SK-N-SH treated with all-trans-retinoic acid at 6 μM for 48 hours (cell line): ENCODE measurements around the gene HOXC13.

ENCODE experiments used
- ARNTL ChIP-seq: fragments of 450-650 bp; formaldehyde crosslinking; IDR thresholded peaks from 2 replicates; pipeline ENCODE4 v1.5.0; 2020; ENCODE audit warnings: low read depth, mild to moderate bottlenecking, moderate library complexity, borderline replicate concordance
- ESRRG ChIP-seq: fragments of 250-450 bp; sonication (Bioruptor Pico); IDR thresholded peaks from 2 replicates; pipeline ENCODE4 v1.6.1; 2021; ENCODE audit warnings: mild to moderate bottlenecking
- ISL1 ChIP-seq: fragments of 250-450 bp; sonication (Bioruptor Pico); IDR thresholded peaks from 2 replicates; pipeline ENCODE4 v2.1.2; 2022; ENCODE audit warnings: mild to moderate bottlenecking, moderate library complexity
- OSR1 ChIP-seq: fragments of 250-450 bp; sonication (Bioruptor Pico); IDR thresholded peaks from 2 replicates; pipeline ENCODE4 v1.8.0; 2022; ENCODE audit warnings: moderate library complexity, mild to moderate bottlenecking, inconsistent platforms
- SNAI2 ChIP-seq: fragments of 250-450 bp; sonication (Bioruptor Pico); IDR thresholded peaks from 2 replicates; pipeline ENCODE4 v1.5.0; 2020; ENCODE audit warnings: mild to moderate bottlenecking, moderate library complexity
- TOX ChIP-seq: fragments of 250-450 bp; sonication (Bioruptor Pico); IDR thresholded peaks from 2 replicates; pipeline ENCODE4 v1.8.0; 2021; ENCODE audit warnings: mild to moderate bottlenecking, moderate library complexity, borderline replicate concordance
- ZFP30 ChIP-seq: fragments of 450-650 bp; formaldehyde crosslinking; IDR thresholded peaks from 2 replicates; pipeline ENCODE4 v1.5.0; 2022; ENCODE audit warnings: mild to moderate bottlenecking, moderate library complexity
- ZNF70 ChIP-seq: fragments of 450-650 bp; formaldehyde crosslinking; IDR thresholded peaks from 2 replicates; pipeline ENCODE4 v1.5.0; 2020; ENCODE audit warnings: mild to moderate bottlenecking, moderate library complexity
- ZNF8 ChIP-seq: fragments of 450-650 bp; formaldehyde crosslinking; IDR thresholded peaks from 2 replicates; pipeline ENCODE4 v1.5.0; 2020; ENCODE audit warnings: mild to moderate bottlenecking, moderate library complexity
- TF ChIP-seq, protein P1 (sequence below): fragments of 250-450 bp; sonication (Bioruptor Pico); IDR thresholded peaks from 2 replicates; pipeline ENCODE4 v1.5.0; 2020; ENCODE audit warnings: mild to moderate bottlenecking, moderate library complexity
- TF ChIP-seq, protein P2 (sequence below): fragments of 250-450 bp; sonication (Bioruptor Pico); IDR thresholded peaks from 2 replicates; pipeline ENCODE4 v1.8.0; 2020; ENCODE audit warnings: mild to moderate bottlenecking, moderate library complexity, borderline replicate concordance
- TF ChIP-seq, protein P3 (sequence below): fragments of 250-450 bp; sonication (Bioruptor Pico); IDR thresholded peaks from 2 replicates; pipeline ENCODE4 v1.5.1; 2021; ENCODE audit warnings: mild to moderate bottlenecking, moderate library complexity

DNA sequence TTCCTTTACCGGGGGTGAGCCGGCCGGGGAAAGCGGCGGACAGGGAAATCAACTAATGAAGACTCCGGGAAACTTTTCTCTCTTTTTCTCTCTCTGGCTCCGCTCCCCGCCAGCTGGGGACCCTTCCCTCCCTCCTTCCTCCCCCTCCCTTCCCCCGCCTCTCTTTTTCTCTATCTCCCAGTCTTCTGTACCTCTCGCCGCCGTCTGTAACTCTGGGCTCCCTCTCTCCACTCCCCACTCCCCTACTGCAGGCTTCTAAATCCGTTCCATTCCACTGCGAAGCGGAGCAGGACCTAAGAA is 27.4 kb downstream of the HOXC13 start:
- no peak for TF ChIP-seq SNAI2 (CRISPR knock-in tag)
- TF ChIP-seq ZNF8 (CRISPR knock-in tag) = no peak
- TF ChIP-seq, protein P1, sequence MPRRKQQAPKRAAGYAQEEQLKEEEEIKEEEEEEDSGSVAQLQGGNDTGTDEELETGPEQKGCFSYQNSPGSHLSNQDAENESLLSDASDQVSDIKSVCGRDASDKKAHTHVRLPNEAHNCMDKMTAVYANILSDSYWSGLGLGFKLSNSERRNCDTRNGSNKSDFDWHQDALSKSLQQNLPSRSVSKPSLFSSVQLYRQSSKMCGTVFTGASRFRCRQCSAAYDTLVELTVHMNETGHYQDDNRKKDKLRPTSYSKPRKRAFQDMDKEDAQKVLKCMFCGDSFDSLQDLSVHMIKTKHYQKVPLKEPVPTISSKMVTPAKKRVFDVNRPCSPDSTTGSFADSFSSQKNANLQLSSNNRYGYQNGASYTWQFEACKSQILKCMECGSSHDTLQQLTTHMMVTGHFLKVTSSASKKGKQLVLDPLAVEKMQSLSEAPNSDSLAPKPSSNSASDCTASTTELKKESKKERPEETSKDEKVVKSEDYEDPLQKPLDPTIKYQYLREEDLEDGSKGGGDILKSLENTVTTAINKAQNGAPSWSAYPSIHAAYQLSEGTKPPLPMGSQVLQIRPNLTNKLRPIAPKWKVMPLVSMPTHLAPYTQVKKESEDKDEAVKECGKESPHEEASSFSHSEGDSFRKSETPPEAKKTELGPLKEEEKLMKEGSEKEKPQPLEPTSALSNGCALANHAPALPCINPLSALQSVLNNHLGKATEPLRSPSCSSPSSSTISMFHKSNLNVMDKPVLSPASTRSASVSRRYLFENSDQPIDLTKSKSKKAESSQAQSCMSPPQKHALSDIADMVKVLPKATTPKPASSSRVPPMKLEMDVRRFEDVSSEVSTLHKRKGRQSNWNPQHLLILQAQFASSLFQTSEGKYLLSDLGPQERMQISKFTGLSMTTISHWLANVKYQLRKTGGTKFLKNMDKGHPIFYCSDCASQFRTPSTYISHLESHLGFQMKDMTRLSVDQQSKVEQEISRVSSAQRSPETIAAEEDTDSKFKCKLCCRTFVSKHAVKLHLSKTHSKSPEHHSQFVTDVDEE (CRISPR knock-in tag) = no peak
- TF ChIP-seq ZFP30 (CRISPR knock-in tag) = no peak
- TF ChIP-seq ARNTL (CRISPR knock-in tag) = no peak
- TF ChIP-seq ZNF70 = no peak
- TF ChIP-seq ISL1 (CRISPR knock-in tag) = no peak
- TF ChIP-seq ESRRG (CRISPR knock-in tag) = no peak
- TF ChIP-seq, protein P2, sequence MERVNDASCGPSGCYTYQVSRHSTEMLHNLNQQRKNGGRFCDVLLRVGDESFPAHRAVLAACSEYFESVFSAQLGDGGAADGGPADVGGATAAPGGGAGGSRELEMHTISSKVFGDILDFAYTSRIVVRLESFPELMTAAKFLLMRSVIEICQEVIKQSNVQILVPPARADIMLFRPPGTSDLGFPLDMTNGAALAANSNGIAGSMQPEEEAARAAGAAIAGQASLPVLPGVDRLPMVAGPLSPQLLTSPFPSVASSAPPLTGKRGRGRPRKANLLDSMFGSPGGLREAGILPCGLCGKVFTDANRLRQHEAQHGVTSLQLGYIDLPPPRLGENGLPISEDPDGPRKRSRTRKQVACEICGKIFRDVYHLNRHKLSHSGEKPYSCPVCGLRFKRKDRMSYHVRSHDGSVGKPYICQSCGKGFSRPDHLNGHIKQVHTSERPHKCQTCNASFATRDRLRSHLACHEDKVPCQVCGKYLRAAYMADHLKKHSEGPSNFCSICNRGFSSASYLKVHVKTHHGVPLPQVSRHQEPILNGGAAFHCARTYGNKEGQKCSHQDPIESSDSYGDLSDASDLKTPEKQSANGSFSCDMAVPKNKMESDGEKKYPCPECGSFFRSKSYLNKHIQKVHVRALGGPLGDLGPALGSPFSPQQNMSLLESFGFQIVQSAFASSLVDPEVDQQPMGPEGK (CRISPR knock-in tag) = no peak
- TF ChIP-seq OSR1 = no peak
- no peak for TF ChIP-seq TOX (CRISPR knock-in tag)
- TF ChIP-seq, protein P3, sequence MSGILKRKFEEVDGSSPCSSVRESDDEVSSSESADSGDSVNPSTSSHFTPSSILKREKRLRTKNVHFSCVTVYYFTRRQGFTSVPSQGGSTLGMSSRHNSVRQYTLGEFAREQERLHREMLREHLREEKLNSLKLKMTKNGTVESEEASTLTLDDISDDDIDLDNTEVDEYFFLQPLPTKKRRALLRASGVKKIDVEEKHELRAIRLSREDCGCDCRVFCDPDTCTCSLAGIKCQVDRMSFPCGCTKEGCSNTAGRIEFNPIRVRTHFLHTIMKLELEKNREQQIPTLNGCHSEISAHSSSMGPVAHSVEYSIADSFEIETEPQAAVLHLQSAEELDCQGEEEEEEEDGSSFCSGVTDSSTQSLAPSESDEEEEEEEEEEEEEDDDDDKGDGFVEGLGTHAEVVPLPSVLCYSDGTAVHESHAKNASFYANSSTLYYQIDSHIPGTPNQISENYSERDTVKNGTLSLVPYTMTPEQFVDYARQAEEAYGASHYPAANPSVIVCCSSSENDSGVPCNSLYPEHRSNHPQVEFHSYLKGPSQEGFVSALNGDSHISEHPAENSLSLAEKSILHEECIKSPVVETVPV = no peak
